ENCODE results near the gene IFITM2. TPM values are rescaled to one million over a fixed set of nuclear protein-coding genes. Genes with fewer than 3 reads are reported as not detected.
"Not testable (repeated sequence)": the region's sequence is repeated elsewhere in the genome, so short reads cannot be mapped to it uniquely, and the experiment has no call there.

IFITM2 gene
- polyA plus RNA-seq, 1 experiment, result 219 TPM

DNA sequence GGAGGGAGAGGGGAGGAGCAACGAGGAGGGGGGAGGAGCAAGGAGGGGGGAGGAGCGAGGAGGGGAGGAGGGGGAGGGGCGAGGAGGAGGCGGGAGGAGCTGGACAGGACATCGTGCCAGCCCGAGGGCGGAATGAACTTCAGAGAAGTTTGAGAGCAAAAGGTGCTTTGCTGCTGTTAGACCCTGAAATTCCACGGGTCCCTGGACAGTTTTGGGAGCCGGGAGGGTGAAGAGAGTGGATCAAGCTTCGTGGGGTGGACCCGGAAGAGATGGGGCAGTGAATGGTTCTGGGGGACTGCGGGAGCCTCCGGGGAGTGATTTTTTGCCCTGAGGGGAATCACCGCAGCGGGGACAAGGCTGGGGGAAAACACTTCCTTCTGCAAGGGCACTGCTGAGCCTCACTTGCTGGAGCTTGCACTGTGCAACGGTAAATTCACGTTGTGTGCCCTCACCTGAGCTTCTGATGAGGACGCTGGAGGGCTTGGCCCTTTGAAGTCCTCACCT, 40.1 kb upstream of the IFITM2 start:
- Histone ChIP-seq H3K27ac (ENCODE audit: low read depth, low read length) (no peak overlapping the region), H3K9me3 (ENCODE audit: control insufficient read depth, insufficient read depth, low read length) (peaks cover 15% of the 10 kb centered on the region; the same call in 1 of the 2 replicates), H3K27me3 (ENCODE audit: control insufficient read depth, insufficient read depth, low read length) (peaks cover 14% of the 10 kb centered on the region), H3K4me3 (ENCODE audit: low read depth, low read length) (no peak overlapping the region)
- DNase-seq (ENCODE audit: low read depth, low spot score), result no peak
- TF ChIP-seq, protein P1, sequence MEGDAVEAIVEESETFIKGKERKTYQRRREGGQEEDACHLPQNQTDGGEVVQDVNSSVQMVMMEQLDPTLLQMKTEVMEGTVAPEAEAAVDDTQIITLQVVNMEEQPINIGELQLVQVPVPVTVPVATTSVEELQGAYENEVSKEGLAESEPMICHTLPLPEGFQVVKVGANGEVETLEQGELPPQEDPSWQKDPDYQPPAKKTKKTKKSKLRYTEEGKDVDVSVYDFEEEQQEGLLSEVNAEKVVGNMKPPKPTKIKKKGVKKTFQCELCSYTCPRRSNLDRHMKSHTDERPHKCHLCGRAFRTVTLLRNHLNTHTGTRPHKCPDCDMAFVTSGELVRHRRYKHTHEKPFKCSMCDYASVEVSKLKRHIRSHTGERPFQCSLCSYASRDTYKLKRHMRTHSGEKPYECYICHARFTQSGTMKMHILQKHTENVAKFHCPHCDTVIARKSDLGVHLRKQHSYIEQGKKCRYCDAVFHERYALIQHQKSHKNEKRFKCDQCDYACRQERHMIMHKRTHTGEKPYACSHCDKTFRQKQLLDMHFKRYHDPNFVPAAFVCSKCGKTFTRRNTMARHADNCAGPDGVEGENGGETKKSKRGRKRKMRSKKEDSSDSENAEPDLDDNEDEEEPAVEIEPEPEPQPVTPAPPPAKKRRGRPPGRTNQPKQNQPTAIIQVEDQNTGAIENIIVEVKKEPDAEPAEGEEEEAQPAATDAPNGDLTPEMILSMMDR (IDR thresholded peaks at IDR 0.05; ENCODE audit: low read depth, low read length), result no peak
- ChIA-PET POLR2A (interaction anchor here (1.2 kb wide), 1 partner anchor 17 kb away, joined by 3 read pairs; no protein-coding TSS in a partner anchor), CTCF (no interaction called here)

DNA sequence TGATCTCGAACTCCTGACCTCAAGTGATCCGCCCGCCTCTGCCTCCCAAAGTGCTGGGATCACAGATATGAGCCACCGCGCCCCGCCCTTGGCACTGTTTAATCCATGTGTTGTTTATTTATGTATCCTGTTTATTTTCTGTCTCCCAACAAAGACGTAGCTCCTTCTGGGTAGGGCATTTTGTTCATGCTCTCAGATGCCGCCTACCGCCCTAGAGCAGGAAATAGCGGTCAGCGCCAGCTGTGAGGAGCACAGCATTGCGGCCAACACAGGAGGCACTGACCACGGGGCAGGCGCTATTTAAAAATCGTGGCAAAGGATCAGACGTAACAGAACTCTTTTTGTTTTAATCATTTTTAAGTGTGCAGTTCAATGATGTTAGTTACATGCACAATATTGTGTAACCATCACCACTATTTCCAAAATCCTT, 38.9 kb upstream of the IFITM2 start:
- H3K27ac ChIP-seq (ENCODE audit: low read depth, low read length); H3K4me3 ChIP-seq (ENCODE audit: low read depth, low read length); DNase-seq (ENCODE audit: low read depth, low spot score); CTCF ChIA-PET: not testable (repeated sequence)
- Histone ChIP-seq H3K9me3 (ENCODE audit: control insufficient read depth, insufficient read depth, low read length) (peaks cover 15% of the 10 kb centered on the region; the same call in 1 of the 2 replicates), H3K27me3 (ENCODE audit: control insufficient read depth, insufficient read depth, low read length) (peaks cover 21% of the 10 kb centered on the region)
- POLR2A ChIA-PET, result interaction anchor here (1.1 to 1.2 kb wide), 2 partner anchors 18 to 61 kb away, joined by 3 read pairs; partner anchors contain the start of genes BET1L and RIC8A
- TF ChIP-seq, protein P1 (IDR thresholded peaks at IDR 0.05; ENCODE audit: low read depth, low read length), result 0 out of 2 replicates have a peak, but pooled peaks have one; percentile 16

DNA sequence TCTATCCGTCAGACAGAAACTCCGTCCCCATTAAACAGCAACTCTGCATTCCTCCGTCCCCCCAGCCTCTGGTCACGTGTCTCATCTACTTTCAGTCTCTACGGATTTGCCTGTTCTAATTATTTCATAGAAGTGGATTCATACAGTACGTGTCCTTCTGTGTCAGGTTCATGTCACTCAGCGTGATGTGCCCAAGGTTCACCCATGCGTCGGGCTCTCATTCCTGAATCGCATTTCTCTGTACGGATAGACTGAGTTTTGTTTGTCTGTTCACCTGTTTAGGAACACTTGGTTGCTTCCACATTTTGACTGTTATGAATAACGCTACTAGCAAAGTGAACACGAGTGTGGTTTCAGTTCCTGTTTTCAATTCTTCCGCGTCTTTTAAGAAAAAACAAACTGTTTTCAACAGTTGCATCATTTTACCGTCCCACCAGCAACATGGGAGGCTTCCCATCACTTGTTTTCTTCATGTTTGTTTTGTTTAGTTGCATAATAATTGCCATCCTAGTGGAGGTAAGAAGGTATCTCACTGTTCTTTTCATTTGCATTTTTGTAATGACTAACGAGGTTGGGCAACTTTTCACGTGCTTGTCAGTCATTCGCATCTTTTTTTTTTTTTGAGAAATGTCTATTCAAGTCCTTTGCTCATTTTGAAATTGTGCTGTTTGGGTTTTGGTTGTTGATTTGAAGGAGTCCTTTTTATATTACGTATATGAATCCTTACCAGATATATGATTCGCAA, 38.3 kb upstream of the IFITM2 start:
- CTCF ChIA-PET, result no interaction called here
- POLR2A ChIA-PET, result interaction anchor here (1.1 kb wide), 1 partner anchor 62 kb away, joined by 3 read pairs; the partner anchor contains the start of genes BET1L and RIC8A
- Histone ChIP-seq H3K4me3 (ENCODE audit: low read depth, low read length) (no peak overlapping the region), H3K9me3 (ENCODE audit: control insufficient read depth, insufficient read depth, low read length) (peaks cover 15% of the 10 kb centered on the region; the same call in 1 of the 2 replicates), H3K27me3 (ENCODE audit: control insufficient read depth, insufficient read depth, low read length) (peaks cover 26% of the 10 kb centered on the region), H3K27ac (ENCODE audit: low read depth, low read length) (no peak overlapping the region)
- DNase-seq (ENCODE audit: low read depth, low spot score), result no peak
- TF ChIP-seq, protein P1 (IDR thresholded peaks at IDR 0.05; ENCODE audit: low read depth, low read length), result no peak

DNA sequence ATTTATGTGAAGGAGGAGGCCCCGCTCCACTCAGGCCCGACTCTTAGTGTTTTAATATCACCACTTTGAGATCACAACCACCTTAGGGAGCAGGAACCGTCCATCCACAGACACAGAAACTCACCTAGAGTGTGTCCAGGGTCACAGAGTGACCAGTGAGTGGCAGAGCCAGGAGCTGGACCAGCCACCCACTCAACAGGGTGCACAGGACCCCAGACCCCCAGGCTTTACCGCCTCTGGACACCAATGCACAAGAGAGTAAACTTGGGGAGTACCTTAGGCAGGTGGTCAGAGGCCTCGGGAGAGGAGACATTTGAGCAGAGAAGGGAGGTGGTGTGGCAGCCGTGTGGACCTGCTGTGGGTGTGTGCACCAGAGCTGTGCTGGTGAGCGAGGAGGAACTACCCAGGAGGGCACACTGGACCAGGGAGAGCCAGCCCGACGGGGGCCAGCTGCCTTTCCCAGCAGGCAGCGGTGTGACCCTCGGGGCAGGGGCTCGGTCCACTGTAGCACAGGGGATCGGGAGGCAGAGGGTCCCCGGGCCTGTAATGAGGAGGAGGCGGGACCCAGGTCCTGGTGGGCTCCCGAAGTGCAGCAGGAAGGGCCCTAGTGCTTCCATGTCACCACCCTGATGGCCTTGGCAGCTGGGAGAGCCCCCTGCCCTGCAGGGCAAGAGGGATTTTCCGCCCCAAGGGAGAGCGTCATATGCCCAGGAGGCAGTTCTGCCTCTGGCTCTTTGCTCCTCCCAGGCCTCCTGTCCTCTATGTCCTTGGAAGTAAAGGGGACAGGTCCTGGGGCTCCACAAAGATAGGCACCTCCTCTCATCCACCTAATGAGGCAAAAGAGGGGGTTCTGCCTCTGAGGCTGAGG, 36.9 kb upstream of the IFITM2 start:
- Histone ChIP-seq H3K27ac (ENCODE audit: low read depth, low read length) (no peak overlapping the region), H3K4me3 (ENCODE audit: low read depth, low read length) (no peak overlapping the region), H3K27me3 (ENCODE audit: control insufficient read depth, insufficient read depth, low read length) (peaks cover 29% of the 10 kb centered on the region), H3K9me3 (ENCODE audit: control insufficient read depth, insufficient read depth, low read length) (peaks cover 15% of the 10 kb centered on the region; the same call in 1 of the 2 replicates)
- DNase-seq (ENCODE audit: low read depth, low spot score), result no peak
- POLR2A ChIA-PET, result no interaction called here
- CTCF ChIA-PET, result no interaction called here
- TF ChIP-seq, protein P1 (IDR thresholded peaks at IDR 0.05; ENCODE audit: low read depth, low read length), result no peak
